SK-N-SH (cell line): ENCODE measurements around the gene SCN4B.

Experiments used
- CHD2 ChIP-seq: fragments of 150-350 bp; IDR thresholded peaks from 2 replicates; pipeline ENCODE4 v1.6.1; 2018; ENCODE audit warnings: low read length; ENCODE audit not compliant: partially characterized antibody
- EZH2phosphoT487 ChIP-seq: fragments of 200-600 bp; sonication (generic); IDR thresholded peaks from 2 replicates; pipeline ENCODE4 v1.6.1; 2017; ENCODE audit warnings: low read depth, mixed run types, mild to moderate bottlenecking, antibody characterized with exemption, moderate library complexity, borderline replicate concordance
- FOXJ3 ChIP-seq: sonication (generic); formaldehyde crosslinking; IDR thresholded peaks from 2 replicates; pipeline ENCODE4 v1.5.1; 2020; ENCODE audit warnings: mild to moderate bottlenecking, missing genetic modification reagents
- MAX ChIP-seq: IDR thresholded peaks from 2 replicates; pipeline ENCODE4 v1.4.0; 2012; ENCODE audit warnings: low read depth
- POLR2AphosphoS5 ChIP-seq: IDR thresholded peaks from 2 replicates; pipeline ENCODE4 v1.6.1; 2012; ENCODE audit warnings: low read depth, low read length
- RAD21 ChIP-seq: IDR thresholded peaks from 2 replicates; pipeline ENCODE4 v1.6.1; 2012; ENCODE audit warnings: mild to moderate bottlenecking, low read length
- RCOR1 ChIP-seq: fragments of 150-350 bp; IDR thresholded peaks from 2 replicates; pipeline ENCODE4 v1.6.1; 2017; ENCODE audit warnings: antibody characterized with exemption, low read length
- SIN3A ChIP-seq: IDR thresholded peaks from 2 replicates; pipeline ENCODE4 v1.6.1; 2012; ENCODE audit warnings: low read depth, mild to moderate bottlenecking, low read length, moderate library complexity, borderline replicate concordance
- SMC3 ChIP-seq: IDR thresholded peaks from 2 replicates; pipeline ENCODE4 v1.6.1; 2012; ENCODE audit warnings: low read depth, low read length, improper control_type of control experiment
- TAF1 ChIP-seq: IDR thresholded peaks from 2 replicates; pipeline ENCODE4 v1.6.1; 2012; ENCODE audit warnings: low read depth, mild to moderate bottlenecking, low read length, moderate library complexity, borderline replicate concordance
- TCF12 ChIP-seq: IDR thresholded peaks from 2 replicates; pipeline ENCODE4 v1.4.0; 2012
- TF ChIP-seq, protein P1 (sequence below): IDR thresholded peaks from 2 replicates; pipeline ENCODE4; 2012
- TF ChIP-seq, protein P2 (sequence below): fragments of 200-600 bp; sonication (generic); IDR thresholded peaks from 2 replicates; pipeline ENCODE4 v1.6.1; 2017; ENCODE audit warnings: antibody characterized with exemption, mild to moderate bottlenecking, moderate library complexity
- TF ChIP-seq, protein P3 (sequence below): IDR thresholded peaks from 2 replicates; pipeline ENCODE4 v1.6.1; 2012; ENCODE audit warnings: mild to moderate bottlenecking, low read depth, low read length, moderate library complexity

DNA sequence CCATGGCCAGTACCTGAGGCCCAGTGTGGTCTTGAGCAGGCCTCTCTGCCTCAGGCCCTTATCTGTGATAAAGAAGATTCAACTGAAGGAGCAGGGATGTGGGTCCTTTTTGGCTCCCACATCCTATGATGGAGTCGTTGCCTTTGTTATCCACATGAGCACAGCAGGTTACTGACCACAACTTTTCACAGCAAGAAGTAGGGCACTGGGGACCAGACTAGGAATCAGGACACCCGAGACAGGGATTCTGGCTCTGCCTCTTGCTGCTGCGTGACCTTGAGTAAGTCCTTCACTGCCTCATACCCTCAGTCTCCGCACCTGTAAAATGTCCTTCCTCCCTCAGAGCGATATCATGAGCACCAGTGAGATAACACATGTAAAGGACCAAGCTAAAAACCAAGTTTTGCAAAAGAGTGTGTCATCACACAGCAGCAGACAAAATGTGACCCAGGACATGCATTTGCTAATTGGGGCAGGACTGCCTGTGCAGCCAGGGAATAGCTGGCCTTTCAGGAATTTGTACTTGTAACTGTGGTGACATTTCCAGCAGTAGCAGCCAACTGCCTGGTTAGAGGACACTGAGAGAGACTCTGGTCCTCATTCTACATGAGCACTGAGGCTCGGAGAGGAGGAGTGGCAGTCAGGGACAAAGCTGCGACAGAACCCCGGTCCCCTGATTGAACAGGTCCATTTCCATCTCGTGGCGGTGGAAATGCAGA lies 52.6 kb downstream of the SCN4B start:
- TF ChIP-seq, protein P1, sequence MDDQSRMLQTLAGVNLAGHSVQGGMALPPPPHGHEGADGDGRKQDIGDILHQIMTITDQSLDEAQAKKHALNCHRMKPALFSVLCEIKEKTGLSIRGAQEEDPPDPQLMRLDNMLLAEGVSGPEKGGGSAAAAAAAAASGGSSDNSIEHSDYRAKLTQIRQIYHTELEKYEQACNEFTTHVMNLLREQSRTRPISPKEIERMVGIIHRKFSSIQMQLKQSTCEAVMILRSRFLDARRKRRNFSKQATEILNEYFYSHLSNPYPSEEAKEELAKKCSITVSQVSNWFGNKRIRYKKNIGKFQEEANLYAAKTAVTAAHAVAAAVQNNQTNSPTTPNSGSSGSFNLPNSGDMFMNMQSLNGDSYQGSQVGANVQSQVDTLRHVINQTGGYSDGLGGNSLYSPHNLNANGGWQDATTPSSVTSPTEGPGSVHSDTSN: no peak
- no peak for TF ChIP-seq POLR2AphosphoS5
- TF ChIP-seq, protein P2, sequence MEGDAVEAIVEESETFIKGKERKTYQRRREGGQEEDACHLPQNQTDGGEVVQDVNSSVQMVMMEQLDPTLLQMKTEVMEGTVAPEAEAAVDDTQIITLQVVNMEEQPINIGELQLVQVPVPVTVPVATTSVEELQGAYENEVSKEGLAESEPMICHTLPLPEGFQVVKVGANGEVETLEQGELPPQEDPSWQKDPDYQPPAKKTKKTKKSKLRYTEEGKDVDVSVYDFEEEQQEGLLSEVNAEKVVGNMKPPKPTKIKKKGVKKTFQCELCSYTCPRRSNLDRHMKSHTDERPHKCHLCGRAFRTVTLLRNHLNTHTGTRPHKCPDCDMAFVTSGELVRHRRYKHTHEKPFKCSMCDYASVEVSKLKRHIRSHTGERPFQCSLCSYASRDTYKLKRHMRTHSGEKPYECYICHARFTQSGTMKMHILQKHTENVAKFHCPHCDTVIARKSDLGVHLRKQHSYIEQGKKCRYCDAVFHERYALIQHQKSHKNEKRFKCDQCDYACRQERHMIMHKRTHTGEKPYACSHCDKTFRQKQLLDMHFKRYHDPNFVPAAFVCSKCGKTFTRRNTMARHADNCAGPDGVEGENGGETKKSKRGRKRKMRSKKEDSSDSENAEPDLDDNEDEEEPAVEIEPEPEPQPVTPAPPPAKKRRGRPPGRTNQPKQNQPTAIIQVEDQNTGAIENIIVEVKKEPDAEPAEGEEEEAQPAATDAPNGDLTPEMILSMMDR: no peak
- TF ChIP-seq RCOR1: no peak
- no peak for TF ChIP-seq SIN3A
- TF ChIP-seq EZH2phosphoT487: no peak
- TF ChIP-seq TCF12: no peak
- no peak for TF ChIP-seq MAX
- TF ChIP-seq, protein P3, sequence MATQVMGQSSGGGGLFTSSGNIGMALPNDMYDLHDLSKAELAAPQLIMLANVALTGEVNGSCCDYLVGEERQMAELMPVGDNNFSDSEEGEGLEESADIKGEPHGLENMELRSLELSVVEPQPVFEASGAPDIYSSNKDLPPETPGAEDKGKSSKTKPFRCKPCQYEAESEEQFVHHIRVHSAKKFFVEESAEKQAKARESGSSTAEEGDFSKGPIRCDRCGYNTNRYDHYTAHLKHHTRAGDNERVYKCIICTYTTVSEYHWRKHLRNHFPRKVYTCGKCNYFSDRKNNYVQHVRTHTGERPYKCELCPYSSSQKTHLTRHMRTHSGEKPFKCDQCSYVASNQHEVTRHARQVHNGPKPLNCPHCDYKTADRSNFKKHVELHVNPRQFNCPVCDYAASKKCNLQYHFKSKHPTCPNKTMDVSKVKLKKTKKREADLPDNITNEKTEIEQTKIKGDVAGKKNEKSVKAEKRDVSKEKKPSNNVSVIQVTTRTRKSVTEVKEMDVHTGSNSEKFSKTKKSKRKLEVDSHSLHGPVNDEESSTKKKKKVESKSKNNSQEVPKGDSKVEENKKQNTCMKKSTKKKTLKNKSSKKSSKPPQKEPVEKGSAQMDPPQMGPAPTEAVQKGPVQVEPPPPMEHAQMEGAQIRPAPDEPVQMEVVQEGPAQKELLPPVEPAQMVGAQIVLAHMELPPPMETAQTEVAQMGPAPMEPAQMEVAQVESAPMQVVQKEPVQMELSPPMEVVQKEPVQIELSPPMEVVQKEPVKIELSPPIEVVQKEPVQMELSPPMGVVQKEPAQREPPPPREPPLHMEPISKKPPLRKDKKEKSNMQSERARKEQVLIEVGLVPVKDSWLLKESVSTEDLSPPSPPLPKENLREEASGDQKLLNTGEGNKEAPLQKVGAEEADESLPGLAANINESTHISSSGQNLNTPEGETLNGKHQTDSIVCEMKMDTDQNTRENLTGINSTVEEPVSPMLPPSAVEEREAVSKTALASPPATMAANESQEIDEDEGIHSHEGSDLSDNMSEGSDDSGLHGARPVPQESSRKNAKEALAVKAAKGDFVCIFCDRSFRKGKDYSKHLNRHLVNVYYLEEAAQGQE: no peak
- TF ChIP-seq FOXJ3 (CRISPR knock-in tag): no peak
- no peak for TF ChIP-seq TAF1
- TF ChIP-seq CHD2: no peak
- no peak for TF ChIP-seq RAD21
- no peak for TF ChIP-seq SMC3
